OCI-LY7 (cell line): ENCODE data around the gene ANKRD40. TPM values are rescaled to one million over a fixed set of nuclear protein-coding genes. Genes with fewer than 3 reads are reported as not detected.

Experiments
- BruUV-seq: library from RNA; stranded (reverse); fragments of 400-500 nt; replicated peaks from 2 replicates; lab custom pipeline; 2021; lab: Mats Ljungman, UMichigan
- CTCF ChIA-PET: fragments of 300-600 bp; sonication (Branson Sonifier 250); formaldehyde crosslinking; loops from one replicate; lab custom pipeline; 2022; ENCODE audit warnings: antibody characterized with exemption; ENCODE audit not compliant: unreplicated experiment; lab: Charles Lee
- POLR2A ChIA-PET: fragments of 300-600 bp; sonication (Branson Sonifier 250); formaldehyde crosslinking; loops from one replicate; lab custom pipeline; 2022; ENCODE audit warnings: antibody characterized with exemption; lab: Charles Lee
- DNase-seq: peaks from one replicate; pipeline ENCODE4 v3.0.0-alpha.2; 2015; ENCODE audit warnings: low spot score
- H2AFZ ChIP-seq: fragments of 200-600 bp; sonication (generic), shearing (Covaris generic); 2 replicates; pipeline ENCODE4 v1.6.1; 2014; ENCODE audit warnings: mild to moderate bottlenecking, antibody characterized with exemption, low read length, moderate library complexity
- H3K27ac ChIP-seq: fragments of 200-600 bp; sonication (generic); 2 replicates; pipeline ENCODE4 v1.5.1; 2014; ENCODE audit warnings: mixed run types, low read depth, mild to moderate bottlenecking, moderate library complexity, low read length, inconsistent platforms; ENCODE audit not compliant: poor library complexity, severe bottlenecking
- H3K36me3 ChIP-seq: fragments of 200-600 bp; sonication (generic); 2 replicates; pipeline ENCODE4 v1.6.1; 2014; ENCODE audit warnings: mild to moderate bottlenecking, antibody characterized with exemption, low read length, moderate library complexity, mixed read lengths; ENCODE audit not compliant: insufficient read depth
- H3K4me1 ChIP-seq: fragments of 200-600 bp; sonication (generic); 2 replicates; pipeline ENCODE4 v1.5.1; 2014; ENCODE audit warnings: mild to moderate bottlenecking, low read length; ENCODE audit not compliant: insufficient read depth, poor library complexity, severe bottlenecking
- H3K4me2 ChIP-seq: fragments of 200-600 bp; sonication (generic); 2 replicates; pipeline ENCODE4 v1.6.1; 2014; ENCODE audit warnings: mild to moderate bottlenecking, low read length
- H3K4me3 ChIP-seq: fragments of 200-600 bp; sonication (generic); 2 replicates; pipeline ENCODE4 v1.5.1; 2014; ENCODE audit warnings: mild to moderate bottlenecking, low read depth, low read length; ENCODE audit not compliant: poor library complexity, severe bottlenecking
- H3K79me2 ChIP-seq: fragments of 200-600 bp; sonication (generic); 2 replicates; pipeline ENCODE4 v1.6.1; 2016; ENCODE audit warnings: low read depth, mild to moderate bottlenecking, low read length, moderate library complexity, mixed read lengths; ENCODE audit not compliant: insufficient read depth
- H3K9me2 ChIP-seq: fragments of 200-600 bp; sonication (generic); 2 replicates; pipeline ENCODE4 v1.6.1; 2016; ENCODE audit warnings: mild to moderate bottlenecking, low read length, mixed read lengths; ENCODE audit not compliant: insufficient read depth
- H3K9me3 ChIP-seq: fragments of 200-600 bp; sonication (generic); 2 replicates; pipeline ENCODE4 v1.6.1; 2014; ENCODE audit warnings: mild to moderate bottlenecking, mixed run types, low read length, mixed read lengths
- H4K20me1 ChIP-seq: fragments of 200-600 bp; sonication (generic); 2 replicates; pipeline ENCODE4 v1.6.1; 2014; ENCODE audit warnings: mild to moderate bottlenecking, antibody characterized with exemption, low read length, moderate library complexity, mixed read lengths; ENCODE audit not compliant: insufficient read depth
- EZH2phosphoT487 ChIP-seq: fragments of 200-600 bp; sonication (generic); IDR thresholded peaks from 2 replicates; pipeline ENCODE4 v1.6.1; 2018; ENCODE audit warnings: low read depth, borderline replicate concordance, mild to moderate bottlenecking, mixed run types, antibody characterized with exemption, low read length, moderate library complexity, mixed read lengths
- intact Hi-C: fragments of 100-400 bp; cut with micrococcal nuclease; formaldehyde crosslinking; loops from one replicate; pipeline ENCODE4 v1.10.0; 2022; ENCODE audit not compliant: unreplicated experiment
- total RNA-seq, 2 experiments: library from RNA; depleted of rRNA in 1 of 2; stranded (reverse); fragments of >200 nt in 1 of 2; shearing (Covaris generic) in 1 of 2; gene quantifications; 2 replicates each; pipeline ENCODE4 v1.2.3, GENCODE V29; 2014 to 2022
- TF ChIP-seq, protein P1 (sequence below): fragments of 200-600 bp; sonication (generic); conservative IDR thresholded peaks from 2 replicates; pipeline ENCODE4 v1.5.1; 2014; ENCODE audit warnings: mild to moderate bottlenecking, antibody characterized with exemption, low read length, moderate library complexity, mixed read lengths

The ANKRD40 gene
- total RNA-seq, 2 experiments from 2014 or later: 27.7 to 47.9 TPM

DNA sequence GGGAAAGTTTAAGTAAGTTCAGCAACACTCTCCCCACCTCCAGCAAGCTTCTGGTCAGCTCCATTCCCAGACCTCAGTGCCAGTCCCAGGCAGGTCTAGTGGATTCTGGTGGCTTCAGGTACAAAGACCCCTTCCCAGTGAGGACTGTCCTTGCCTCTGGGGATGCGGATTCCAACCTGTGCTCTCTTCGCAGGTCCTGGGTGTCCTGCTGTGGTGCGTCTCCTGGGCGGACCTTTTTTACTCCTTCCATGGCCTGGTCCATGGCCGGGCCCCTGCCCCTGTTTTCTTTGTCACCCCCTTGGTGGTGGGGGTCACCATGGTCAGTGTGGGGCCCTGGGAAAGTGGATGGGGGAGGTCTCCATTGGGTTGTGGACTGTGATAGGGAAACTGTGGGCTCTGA is 51.2 kb downstream of the ANKRD40 start:
- no TSS peak for BruUV-seq
- Histone ChIP-seq H2AFZ (no peak overlapping the region), H3K4me3 (no peak overlapping the region), H3K36me3 (no peaks in the 10 kb centered on the region), H3K9me2 (no peaks in the 10 kb centered on the region), H4K20me1 (no peaks in the 10 kb centered on the region), H3K27ac (no peak overlapping the region), H3K4me1 (peaks cover 3% of the 10 kb centered on the region), H3K4me2 (no peak overlapping the region), H3K79me2 (no peaks in the 10 kb centered on the region), H3K9me3 (peaks cover 5% of the 10 kb centered on the region; the same call in 1 of the 2 replicates)
- TF ChIP-seq, protein P1, sequence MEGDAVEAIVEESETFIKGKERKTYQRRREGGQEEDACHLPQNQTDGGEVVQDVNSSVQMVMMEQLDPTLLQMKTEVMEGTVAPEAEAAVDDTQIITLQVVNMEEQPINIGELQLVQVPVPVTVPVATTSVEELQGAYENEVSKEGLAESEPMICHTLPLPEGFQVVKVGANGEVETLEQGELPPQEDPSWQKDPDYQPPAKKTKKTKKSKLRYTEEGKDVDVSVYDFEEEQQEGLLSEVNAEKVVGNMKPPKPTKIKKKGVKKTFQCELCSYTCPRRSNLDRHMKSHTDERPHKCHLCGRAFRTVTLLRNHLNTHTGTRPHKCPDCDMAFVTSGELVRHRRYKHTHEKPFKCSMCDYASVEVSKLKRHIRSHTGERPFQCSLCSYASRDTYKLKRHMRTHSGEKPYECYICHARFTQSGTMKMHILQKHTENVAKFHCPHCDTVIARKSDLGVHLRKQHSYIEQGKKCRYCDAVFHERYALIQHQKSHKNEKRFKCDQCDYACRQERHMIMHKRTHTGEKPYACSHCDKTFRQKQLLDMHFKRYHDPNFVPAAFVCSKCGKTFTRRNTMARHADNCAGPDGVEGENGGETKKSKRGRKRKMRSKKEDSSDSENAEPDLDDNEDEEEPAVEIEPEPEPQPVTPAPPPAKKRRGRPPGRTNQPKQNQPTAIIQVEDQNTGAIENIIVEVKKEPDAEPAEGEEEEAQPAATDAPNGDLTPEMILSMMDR: no peak
- TF ChIP-seq EZH2phosphoT487: no peak
- DNase-seq: no peak
- CTCF ChIA-PET: no interaction called here
- POLR2A ChIA-PET: no interaction called here
- intact Hi-C loops: no loop called here

DNA sequence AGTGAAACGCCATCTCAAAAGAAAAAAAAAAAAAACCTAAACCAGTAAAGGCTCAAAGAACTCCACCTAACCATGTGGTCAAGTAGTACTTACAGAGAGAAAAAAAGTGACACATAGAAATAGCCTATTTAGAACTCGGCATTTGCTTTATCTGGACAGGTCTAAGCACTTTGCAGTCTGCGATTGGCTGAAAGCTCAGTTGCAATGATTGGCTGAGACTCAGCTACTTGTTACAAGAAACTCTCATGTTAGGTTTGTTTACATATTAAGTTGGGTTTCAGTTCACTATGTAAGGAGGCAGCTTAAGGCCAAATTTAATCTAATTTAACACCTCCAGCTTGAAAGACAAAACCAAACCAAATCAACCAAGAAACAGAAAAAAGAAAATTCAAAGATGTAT is 54.0 kb downstream of the ANKRD40 start:
- TF ChIP-seq, protein P1: no peak
- no peak for TF ChIP-seq EZH2phosphoT487
- H3K9me2 ChIP-seq: no peaks in the 10 kb centered on the region
- ChIA-PET CTCF (interaction anchor here (0.6 kb wide), 1 partner anchor 1097 kb away, joined by 3 read pairs; no protein-coding TSS in a partner anchor), POLR2A (interaction anchor here (0.6 kb wide), 1 partner anchor 216 kb away, joined by 5 read pairs; no protein-coding TSS in a partner anchor)
- peaks cover 5% of the 10 kb centered on the region; the same call in 1 of the 2 replicates for H3K9me3 ChIP-seq
- H4K20me1 ChIP-seq: no peaks in the 10 kb centered on the region
- no peak overlapping the region for H3K4me3 ChIP-seq
- H3K79me2 ChIP-seq: no peaks in the 10 kb centered on the region
- intact Hi-C loops: no loop called here
- no peak overlapping the region for H2AFZ ChIP-seq
- no peak for DNase-seq
- H3K4me1 ChIP-seq: no peaks in the 10 kb centered on the region
- no TSS peak for BruUV-seq
- H3K36me3 ChIP-seq: no peaks in the 10 kb centered on the region
- H3K27ac ChIP-seq: no peak overlapping the region
- no peak overlapping the region for H3K4me2 ChIP-seq

DNA sequence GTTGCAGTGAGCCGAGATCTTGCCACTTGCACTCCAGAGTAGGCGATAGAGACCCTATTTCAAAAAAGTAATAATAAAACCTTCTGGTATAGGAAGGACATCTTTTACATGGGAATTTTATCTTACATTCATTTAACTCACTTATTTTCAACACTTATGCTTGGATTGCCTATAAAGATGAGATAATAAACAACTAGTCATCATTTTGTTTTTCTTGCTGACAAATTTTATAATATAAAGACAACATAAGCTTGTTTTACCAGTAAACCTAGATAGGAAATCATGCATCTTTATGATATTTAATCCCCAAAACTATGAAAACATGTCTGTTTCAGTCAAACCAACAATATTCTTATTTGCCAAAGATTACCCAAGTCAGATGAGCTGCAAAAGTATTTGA is 56.1 kb downstream of the ANKRD40 start:
- no peaks in the 10 kb centered on the region for H3K79me2 ChIP-seq
- H3K4me2 ChIP-seq: no peak overlapping the region
- H3K36me3 ChIP-seq: no peaks in the 10 kb centered on the region
- ChIA-PET CTCF (no interaction called here), POLR2A (interaction anchor here (1.4 to 1.5 kb wide), 2 partner anchors 10 to 26 kb away, joined by 4 to 5 read pairs; no protein-coding TSS in a partner anchor)
- H3K27ac ChIP-seq: no peak overlapping the region
- no peak overlapping the region for H3K4me3 ChIP-seq
- no peaks in the 10 kb centered on the region for H3K4me1 ChIP-seq
- H3K9me2 ChIP-seq: no peaks in the 10 kb centered on the region
- intact Hi-C loops: no loop called here
- no peak overlapping the region for H2AFZ ChIP-seq
- no peaks in the 10 kb centered on the region for H4K20me1 ChIP-seq
- no TSS peak for BruUV-seq
- DNase-seq: no peak
- no peak for TF ChIP-seq EZH2phosphoT487
- TF ChIP-seq, protein P1: no peak
- H3K9me3 ChIP-seq: peaks cover 5% of the 10 kb centered on the region; the same call in 1 of the 2 replicates
